Measurements from ENCODE around the gene LEFTY2. TPM values are rescaled to one million over a fixed set of nuclear protein-coding genes. Genes with fewer than 3 reads are reported as not detected.
A peak's percentile ranks its signal among the peaks of the same experiment; 100 is the strongest.

LEFTY2 gene
- total and polyA plus RNA-seq, 9 of the 15 experiments (the other 6 are each of a cell fraction or from before 2014, with no cell fraction given), result 0.04 to 0.14 TPM; not detected in 7

- in situ Hi-C loops (cut with MboI), result no loop called here
- H3K4me1 ChIP-seq (replicated peaks in 1 of 2; ENCODE audit: control insufficient read depth in 2 of 2, insufficient read depth in 2 of 2, low read length in 2 of 2), result peaks cover 19 to 20% of the 10 kb centered on the region in 2 experiments; a peak in 4 of 5 replicates
Observed at GRCh38 chr1:225946082-225946620, 5.1 kb upstream of the LEFTY2 start.

More at GRCh38 chr1:225946082-225946620, 5.1 kb upstream of the LEFTY2 start:
- POLR2A ChIA-PET, result interaction anchor here (0.7 to 2.4 kb wide), 5 partner anchors 8 to 26 kb away, joined by 3 to 10 read pairs (median 4); no protein-coding TSS in a partner anchor
- intact Hi-C loops (cut with micrococcal nuclease), result no loop called here
- WGBS (ENCODE audit: insufficient coverage, low coverage, missing lambda C conversion rate), result 13% methylated on average over 4 of the region's 4 CpGs
- no peak for FAIRE-seq
- no peak for ATAC-seq
- H3K9me3 ChIP-seq (replicated peaks; ENCODE audit: control insufficient read depth, insufficient read depth, low read depth, low read length), result no peaks in the 10 kb centered on the region
- H3K9ac ChIP-seq (ENCODE audit: insufficient read depth in 1 of 2, low read depth in 2 of 2, low read length in 2 of 2), result 0 out of 4 replicates have a peak overlapping the region, but pooled peaks of 1 of the 2 experiments have one; percentile 12
- no peaks in the 10 kb centered on the region for H3K9me1 ChIP-seq (ENCODE audit: control insufficient read depth, insufficient read depth, low read length)
- no peak overlapping the region for H3K4me3 ChIP-seq
- H3K27me3 ChIP-seq (ENCODE audit: control insufficient read depth in 2 of 2, insufficient read depth in 2 of 2, low read length in 2 of 2), result no peaks in the 10 kb centered on the region
- CTCF ChIA-PET (ENCODE audit: low intra/inter-chr PET ratio), result no interaction called here
- peak in 2 of 4 experiments; percentile 7 to 10 for DNase-seq (ENCODE audit: extremely low read depth in 1 of 4, low spot score in 3 of 4)
- H3K4me2 ChIP-seq (ENCODE audit: insufficient read depth, low read length), result no peak overlapping the region
- no peaks in the 10 kb centered on the region for H3K36me3 ChIP-seq (ENCODE audit: control insufficient read depth, insufficient read depth, low read length)
- no peak overlapping the region for H2AFZ ChIP-seq (ENCODE audit: low read depth, low read length)
- no peaks in the 10 kb centered on the region for H4K20me1 ChIP-seq (replicated peaks; ENCODE audit: control insufficient read depth, insufficient read depth, low read length)
- H3K79me2 ChIP-seq (ENCODE audit: control insufficient read depth, insufficient read depth, low read length), result no peaks in the 10 kb centered on the region
- no TSS peak for BruUV-seq (replicated peaks)
- TF ChIP-seq ESRRA (IDR thresholded peaks at IDR 0.05; ENCODE audit: borderline replicate concordance, low read depth) (0 out of 2 replicates have a peak, but pooled peaks have one; percentile 20), E2F5 (CRISPR knock-in tag; IDR thresholded peaks at IDR 0.05) (no peak), SREBF1 (IDR thresholded peaks at IDR 0.05; ENCODE audit: borderline replicate concordance, low read depth, low read length) (no peak)
- H3K27ac ChIP-seq (ENCODE audit: extremely low read depth, low read depth, low read length), result no peak overlapping the region
